Prostate gland (tissue), 2 donors: Measurements from ENCODE around the gene HNRNPA3.

Experiments used
- POLR2A ChIP-seq: fragments of 450-650 bp; IDR thresholded peaks from one replicate; pipeline ENCODE4 v1.6.1; 2016; ENCODE audit warnings: antibody characterized with exemption, mild to moderate bottlenecking
- POLR2AphosphoS5 ChIP-seq: sonication (generic); formaldehyde crosslinking; IDR thresholded peaks from one replicate; pipeline ENCODE4 v1.6.1; 2017; ENCODE audit warnings: antibody characterized with exemption
- TF ChIP-seq, protein P1 (sequence below), 4 experiments: fragments of 200-600 bp in 2 of 4; fragments of 450-650 bp in 2 of 4; sonication (generic) in 2 of 4; IDR thresholded peaks; 1 replicate in 3 of 4; 2 replicates in 1 of 4; pipeline ENCODE4 v1.5.1; 2016 to 2019; ENCODE audit warnings: antibody characterized with exemption in 4 of 4, mild to moderate bottlenecking in 2 of 4, moderate library complexity in 2 of 4

- TF ChIP-seq, protein P1, sequence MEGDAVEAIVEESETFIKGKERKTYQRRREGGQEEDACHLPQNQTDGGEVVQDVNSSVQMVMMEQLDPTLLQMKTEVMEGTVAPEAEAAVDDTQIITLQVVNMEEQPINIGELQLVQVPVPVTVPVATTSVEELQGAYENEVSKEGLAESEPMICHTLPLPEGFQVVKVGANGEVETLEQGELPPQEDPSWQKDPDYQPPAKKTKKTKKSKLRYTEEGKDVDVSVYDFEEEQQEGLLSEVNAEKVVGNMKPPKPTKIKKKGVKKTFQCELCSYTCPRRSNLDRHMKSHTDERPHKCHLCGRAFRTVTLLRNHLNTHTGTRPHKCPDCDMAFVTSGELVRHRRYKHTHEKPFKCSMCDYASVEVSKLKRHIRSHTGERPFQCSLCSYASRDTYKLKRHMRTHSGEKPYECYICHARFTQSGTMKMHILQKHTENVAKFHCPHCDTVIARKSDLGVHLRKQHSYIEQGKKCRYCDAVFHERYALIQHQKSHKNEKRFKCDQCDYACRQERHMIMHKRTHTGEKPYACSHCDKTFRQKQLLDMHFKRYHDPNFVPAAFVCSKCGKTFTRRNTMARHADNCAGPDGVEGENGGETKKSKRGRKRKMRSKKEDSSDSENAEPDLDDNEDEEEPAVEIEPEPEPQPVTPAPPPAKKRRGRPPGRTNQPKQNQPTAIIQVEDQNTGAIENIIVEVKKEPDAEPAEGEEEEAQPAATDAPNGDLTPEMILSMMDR (IDR thresholded peaks at IDR 0.05): no peak
- no peak for TF ChIP-seq POLR2A
- no peak for TF ChIP-seq POLR2AphosphoS5
These were observed 19.4 kb upstream of the HNRNPA3 start for GRCh38 chr2:177193240-177193639.
